Measurements from ENCODE around the gene TPCN1. TPM values are rescaled to one million over a fixed set of nuclear protein-coding genes. Genes with fewer than 3 reads are reported as not detected.

The TPCN1 gene
- total RNA-seq, 2 experiments from 2014 or later: 47.3 to 49.2 TPM

GRCh38 chr12:113271853-113272561 is 50.7 kb downstream of the TPCN1 start:
- H3K36me3 Mint-ChIP-seq (ENCODE audit: low read depth): peaks cover 36% of the 10 kb centered on the region

GRCh38 chr12:113273053-113273725 is 51.9 kb downstream of the TPCN1 start:
- intact Hi-C loops (cut with micrococcal nuclease): no loop called here
- Mint-ChIP-seq H3K36me3 (ENCODE audit: low read depth) (peaks cover 28% of the 10 kb centered on the region), H3K4me1 (ENCODE audit: low read depth) (peaks cover 17% of the 10 kb centered on the region), H3K27me3 (ENCODE audit: low read depth) (no peaks in the 10 kb centered on the region), H3K4me3 (no peak overlapping the region), H3K27ac (no peak overlapping the region), H3K9me3 (no peaks in the 10 kb centered on the region)
- CTCF ChIA-PET: no interaction called here
- no peak for DNase-seq

More at GRCh38 chr12:113271853-113272561, 50.7 kb downstream of the TPCN1 start:
- H3K4me3 Mint-ChIP-seq: no peak overlapping the region
- peaks cover 19% of the 10 kb centered on the region for H3K4me1 Mint-ChIP-seq (ENCODE audit: low read depth)
- no peaks in the 10 kb centered on the region for H3K9me3 Mint-ChIP-seq
- peak overlapping the region; percentile 50 for H3K27ac Mint-ChIP-seq
- peak; percentile 48 for DNase-seq
- intact Hi-C loops (cut with micrococcal nuclease): no loop called here
- CTCF ChIA-PET: no interaction called here
- no peaks in the 10 kb centered on the region for H3K27me3 Mint-ChIP-seq (ENCODE audit: low read depth)

DNA sequence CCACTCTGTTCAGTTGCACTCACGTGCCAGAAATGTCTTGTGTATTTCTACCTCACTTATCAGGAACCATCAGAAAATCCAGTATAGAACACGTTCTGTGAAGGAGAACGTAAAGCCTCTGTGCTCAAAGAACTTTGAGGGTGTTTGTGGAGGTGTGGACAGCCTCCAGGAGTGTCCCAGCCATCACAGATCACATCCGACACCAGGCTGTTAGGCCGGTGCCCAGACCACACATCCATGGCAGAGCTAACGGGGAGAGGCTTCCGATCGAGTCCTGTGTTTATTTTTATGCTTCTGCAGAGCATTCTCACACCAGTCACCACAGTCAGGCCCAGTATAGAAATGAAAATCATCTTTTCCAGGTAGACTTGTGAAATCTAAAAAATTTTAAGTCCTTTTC is 53.6 kb downstream of the TPCN1 start:
- no peak for DNase-seq
- H3K36me3 Mint-ChIP-seq (ENCODE audit: low read depth): peaks cover 24% of the 10 kb centered on the region
- no peaks in the 10 kb centered on the region for H3K9me3 Mint-ChIP-seq
- no peak overlapping the region for H3K4me3 Mint-ChIP-seq
- CTCF ChIA-PET: no interaction called here
- H3K4me1 Mint-ChIP-seq (ENCODE audit: low read depth): peaks cover 17% of the 10 kb centered on the region
- intact Hi-C loops (cut with micrococcal nuclease): no loop called here
- H3K27me3 Mint-ChIP-seq (ENCODE audit: low read depth): no peaks in the 10 kb centered on the region
- H3K27ac Mint-ChIP-seq: no peak overlapping the region

DNA sequence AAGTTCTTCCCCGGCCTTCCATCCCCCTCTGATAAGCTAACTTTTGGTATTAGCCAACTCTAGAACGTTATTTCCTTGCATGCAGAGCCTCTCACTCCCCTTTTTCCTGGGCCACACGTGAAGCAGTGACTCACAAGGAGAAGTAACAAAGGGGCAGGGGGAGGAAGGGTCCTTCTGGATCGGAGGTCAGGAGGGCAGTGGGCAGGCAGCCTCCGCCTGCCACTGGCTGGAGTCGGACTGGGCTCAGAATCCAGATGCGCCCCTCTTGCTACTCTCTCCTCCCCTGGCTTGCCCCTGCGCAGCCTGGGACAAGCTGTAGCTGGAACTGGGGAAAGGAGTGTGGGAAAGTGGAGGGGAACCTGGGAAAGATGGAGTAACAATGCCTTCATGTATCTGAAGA is 55.0 kb downstream of the TPCN1 start:
- Mint-ChIP-seq H3K4me1 (ENCODE audit: low read depth) (peaks cover 14% of the 10 kb centered on the region), H3K36me3 (ENCODE audit: low read depth) (peaks cover 24% of the 10 kb centered on the region), H3K9me3 (no peaks in the 10 kb centered on the region), H3K27me3 (ENCODE audit: low read depth) (no peaks in the 10 kb centered on the region), H3K27ac (no peak overlapping the region), H3K4me3 (no peak overlapping the region)
- CTCF ChIA-PET: no interaction called here
- intact Hi-C loops (cut with micrococcal nuclease): no loop called here
- no peak for DNase-seq

- H3K9me3 Mint-ChIP-seq: no peaks in the 10 kb centered on the region
- no peak for DNase-seq
- CTCF ChIA-PET: interaction anchor here (1.5 kb wide), 1 partner anchor 79 kb away, joined by 3 read pairs; no protein-coding TSS in a partner anchor
- no peak overlapping the region for H3K27ac Mint-ChIP-seq
- peaks cover 7% of the 10 kb centered on the region for H3K4me1 Mint-ChIP-seq (ENCODE audit: low read depth)
- H3K4me3 Mint-ChIP-seq: no peak overlapping the region
- peaks cover 22% of the 10 kb centered on the region for H3K36me3 Mint-ChIP-seq (ENCODE audit: low read depth)
- H3K27me3 Mint-ChIP-seq (ENCODE audit: low read depth): no peaks in the 10 kb centered on the region
- intact Hi-C loops (cut with micrococcal nuclease): no loop called here
Observed at GRCh38 chr12:113276946-113277500, 55.8 kb downstream of the TPCN1 start.

DNA sequence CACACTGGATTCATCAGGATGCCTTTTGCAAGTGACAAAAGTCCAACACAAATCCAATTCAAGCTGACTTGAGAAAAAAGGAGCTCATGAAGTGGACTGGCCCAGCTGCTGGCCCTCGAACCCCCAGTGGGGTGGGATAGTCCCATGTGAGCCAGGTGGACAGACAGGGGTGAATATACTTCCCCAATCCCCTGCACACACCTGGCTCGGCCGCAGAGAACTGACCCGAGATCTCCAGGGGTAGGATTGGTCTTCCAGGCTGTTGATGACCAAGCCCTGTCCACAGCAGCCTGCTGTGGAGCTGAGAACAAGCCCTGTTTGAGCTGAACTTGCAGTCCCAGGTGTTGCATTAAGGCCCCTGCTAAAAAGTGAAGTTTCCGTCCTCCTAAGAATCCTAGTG is 56.2 kb downstream of the TPCN1 start:
- intact Hi-C loops (cut with micrococcal nuclease): no loop called here
- H3K27ac Mint-ChIP-seq: peak overlapping the region; percentile 24
- H3K4me3 Mint-ChIP-seq: no peak overlapping the region
- H3K36me3 Mint-ChIP-seq (ENCODE audit: low read depth): peaks cover 20% of the 10 kb centered on the region
- CTCF ChIA-PET: interaction anchor here (1.5 kb wide), 1 partner anchor 80 kb away, joined by 3 read pairs; no protein-coding TSS in a partner anchor
- peaks cover 3% of the 10 kb centered on the region for H3K4me1 Mint-ChIP-seq (ENCODE audit: low read depth)
- H3K9me3 Mint-ChIP-seq: no peaks in the 10 kb centered on the region
- DNase-seq: no peak
- H3K27me3 Mint-ChIP-seq (ENCODE audit: low read depth): no peaks in the 10 kb centered on the region

- Mint-ChIP-seq H3K36me3 (ENCODE audit: low read depth) (peaks cover 16% of the 10 kb centered on the region), H3K4me1 (ENCODE audit: low read depth) (no peaks in the 10 kb centered on the region), H3K27ac (no peak overlapping the region), H3K27me3 (ENCODE audit: low read depth) (no peaks in the 10 kb centered on the region), H3K9me3 (no peaks in the 10 kb centered on the region), H3K4me3 (no peak overlapping the region)
- CTCF ChIA-PET: interaction anchor here (1.5 kb wide), 1 partner anchor 81 kb away, joined by 3 read pairs; no protein-coding TSS in a partner anchor
- intact Hi-C loops (cut with micrococcal nuclease): no loop called here
- no peak for DNase-seq
Observed at GRCh38 chr12:113278141-113278540, 56.9 kb downstream of the TPCN1 start.

GRCh38 chr12:113278633-113279032 is 57.4 kb downstream of the TPCN1 start:
- no peaks in the 10 kb centered on the region for H3K9me3 Mint-ChIP-seq
- H3K27ac Mint-ChIP-seq: peak overlapping the region; percentile 22
- CTCF ChIA-PET: interaction anchor here (1.5 kb wide), 1 partner anchor 81 kb away, joined by 3 read pairs; no protein-coding TSS in a partner anchor
- H3K27me3 Mint-ChIP-seq (ENCODE audit: low read depth): no peaks in the 10 kb centered on the region
- intact Hi-C loops (cut with micrococcal nuclease): no loop called here
- peaks cover 15% of the 10 kb centered on the region for H3K36me3 Mint-ChIP-seq (ENCODE audit: low read depth)
- no peak overlapping the region for H3K4me3 Mint-ChIP-seq
- no peak for DNase-seq
- no peaks in the 10 kb centered on the region for H3K4me1 Mint-ChIP-seq (ENCODE audit: low read depth)

DNA sequence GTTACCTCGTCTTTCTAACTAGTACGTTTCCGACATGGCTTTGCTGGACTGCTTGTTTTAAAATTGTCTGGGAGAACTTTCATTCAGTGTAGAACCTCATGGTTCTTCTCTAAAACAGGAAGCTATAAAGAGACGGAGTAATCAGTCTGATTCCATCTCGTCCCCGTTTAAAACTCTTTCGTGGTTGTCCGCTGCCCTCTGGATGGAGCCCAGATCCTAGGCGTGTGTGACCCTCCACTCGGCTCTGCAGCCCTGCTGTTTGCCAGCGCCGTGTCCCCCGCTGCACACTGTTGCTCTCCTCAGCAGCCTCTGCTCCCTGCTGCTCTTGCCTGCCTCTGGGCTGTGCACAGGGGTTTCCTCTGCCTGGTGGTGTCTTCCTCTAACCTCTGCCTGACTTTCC is 63.5 kb downstream of the TPCN1 start:
- no peak for DNase-seq
- Mint-ChIP-seq H3K4me3 (no peak overlapping the region), H3K27ac (no peak overlapping the region), H3K9me3 (no peaks in the 10 kb centered on the region), H3K4me1 (ENCODE audit: low read depth) (no peaks in the 10 kb centered on the region), H3K36me3 (ENCODE audit: low read depth) (peaks cover 7% of the 10 kb centered on the region), H3K27me3 (ENCODE audit: low read depth) (no peaks in the 10 kb centered on the region)
- intact Hi-C loops (cut with micrococcal nuclease): no loop called here
- CTCF ChIA-PET: interaction anchor here (0.8 to 1.6 kb wide), 2 partner anchors 70 to 111 kb away, joined by 3 read pairs; no protein-coding TSS in a partner anchor

DNA sequence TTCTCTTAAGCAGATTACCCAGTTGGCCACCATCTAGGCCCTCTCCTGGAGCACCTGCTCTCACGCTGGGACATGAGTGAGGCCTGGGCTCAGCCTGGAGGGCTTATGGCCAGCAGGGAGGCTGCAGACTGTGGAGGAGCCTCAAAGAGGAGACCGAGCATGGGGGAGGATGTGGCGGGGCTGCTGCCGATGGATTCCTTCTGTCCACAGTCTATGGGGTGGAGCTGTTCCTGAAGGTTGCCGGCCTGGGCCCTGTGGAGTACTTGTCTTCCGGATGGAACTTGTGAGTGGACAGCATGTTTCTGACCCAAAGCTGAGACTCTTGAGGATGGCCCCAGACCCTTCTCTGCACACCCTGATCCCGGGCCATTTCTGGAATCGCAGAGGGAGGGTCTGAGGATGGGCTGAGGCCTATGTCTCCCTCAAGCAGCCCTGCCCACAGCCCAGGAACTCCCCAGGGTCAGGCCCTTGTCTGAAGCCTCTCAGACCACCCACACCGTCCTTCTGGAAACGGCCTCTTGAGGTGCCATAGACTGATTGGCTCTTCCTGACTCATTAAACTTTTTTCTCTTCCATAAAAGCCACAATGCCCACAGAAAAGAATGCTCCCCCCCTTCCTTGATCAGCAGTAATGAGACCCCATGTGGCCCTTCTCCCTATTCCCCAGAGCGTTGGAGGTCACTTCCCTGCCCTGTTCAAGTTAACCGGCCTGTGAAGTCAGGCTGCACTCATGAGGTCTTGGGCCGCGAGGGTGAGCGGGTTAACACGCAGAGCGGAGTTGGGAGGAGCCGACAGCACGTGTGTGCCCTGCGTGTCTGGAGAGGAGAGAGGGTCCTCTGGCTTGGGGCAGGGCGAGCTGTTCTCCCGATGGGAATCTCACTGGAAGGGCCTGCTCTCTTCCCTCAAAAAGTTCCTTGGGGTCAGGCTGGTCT is 64.7 kb downstream of the TPCN1 start:
- no peaks in the 10 kb centered on the region for H3K9me3 Mint-ChIP-seq
- H3K27ac Mint-ChIP-seq: no peak overlapping the region
- no peaks in the 10 kb centered on the region for H3K27me3 Mint-ChIP-seq (ENCODE audit: low read depth)
- H3K36me3 Mint-ChIP-seq (ENCODE audit: low read depth): peaks cover 4% of the 10 kb centered on the region
- no peaks in the 10 kb centered on the region for H3K4me1 Mint-ChIP-seq (ENCODE audit: low read depth)
- DNase-seq: no peak
- no peak overlapping the region for H3K4me3 Mint-ChIP-seq
- CTCF ChIA-PET: no interaction called here
- intact Hi-C loops (cut with micrococcal nuclease): no loop called here

- no peaks in the 10 kb centered on the region for H3K4me1 Mint-ChIP-seq (ENCODE audit: low read depth)
- peaks cover 7% of the 10 kb centered on the region for H3K36me3 Mint-ChIP-seq (ENCODE audit: low read depth)
- DNase-seq: no peak
- CTCF ChIA-PET: no interaction called here
- no peaks in the 10 kb centered on the region for H3K27me3 Mint-ChIP-seq (ENCODE audit: low read depth)
- no peak overlapping the region for H3K27ac Mint-ChIP-seq
- intact Hi-C loops (cut with micrococcal nuclease): no loop called here
- H3K9me3 Mint-ChIP-seq: no peaks in the 10 kb centered on the region
- no peak overlapping the region for H3K4me3 Mint-ChIP-seq
Observed at GRCh38 chr12:113286712-113287111, 65.4 kb downstream of the TPCN1 start.
